Suprapubic skin (tissue), 3 donors: ENCODE measurements around the gene GPR52.

Experiments
- CTCF ChIP-seq, 2 donors: fragments of 200-600 bp in 1 of 2; fragments of 450-650 bp in 1 of 2; sonication (generic) in 1 of 2; IDR thresholded peaks; one replicate each; pipeline ENCODE4 v1.5.1; 2016 to 2019; ENCODE audit warnings: antibody characterized with exemption in 2 of 2, mild to moderate bottlenecking in 1 of 2, moderate library complexity in 1 of 2
- EP300 ChIP-seq: sonication (generic); formaldehyde crosslinking; IDR thresholded peaks from one replicate; pipeline ENCODE4 v1.6.1; 2017; ENCODE audit warnings: antibody characterized with exemption
- POLR2A ChIP-seq, 2 donors: fragments of 450-650 bp; IDR thresholded peaks; one replicate each; pipeline ENCODE4 v1.6.1; 2017; ENCODE audit warnings: antibody characterized with exemption in 2 of 2, mild to moderate bottlenecking in 2 of 2, moderate library complexity in 2 of 2

- TF ChIP-seq CTCF (IDR thresholded peaks at IDR 0.05), result no peak
- TF ChIP-seq POLR2A (IDR thresholded peaks at IDR 0.05), result no peak
- TF ChIP-seq EP300, result no peak
Observed at GRCh38 chr1:174497478-174497877, 49.7 kb downstream of the GPR52 start.
